ENCODE results near the gene ZBTB24.

The ZBTB24 gene

DNA sequence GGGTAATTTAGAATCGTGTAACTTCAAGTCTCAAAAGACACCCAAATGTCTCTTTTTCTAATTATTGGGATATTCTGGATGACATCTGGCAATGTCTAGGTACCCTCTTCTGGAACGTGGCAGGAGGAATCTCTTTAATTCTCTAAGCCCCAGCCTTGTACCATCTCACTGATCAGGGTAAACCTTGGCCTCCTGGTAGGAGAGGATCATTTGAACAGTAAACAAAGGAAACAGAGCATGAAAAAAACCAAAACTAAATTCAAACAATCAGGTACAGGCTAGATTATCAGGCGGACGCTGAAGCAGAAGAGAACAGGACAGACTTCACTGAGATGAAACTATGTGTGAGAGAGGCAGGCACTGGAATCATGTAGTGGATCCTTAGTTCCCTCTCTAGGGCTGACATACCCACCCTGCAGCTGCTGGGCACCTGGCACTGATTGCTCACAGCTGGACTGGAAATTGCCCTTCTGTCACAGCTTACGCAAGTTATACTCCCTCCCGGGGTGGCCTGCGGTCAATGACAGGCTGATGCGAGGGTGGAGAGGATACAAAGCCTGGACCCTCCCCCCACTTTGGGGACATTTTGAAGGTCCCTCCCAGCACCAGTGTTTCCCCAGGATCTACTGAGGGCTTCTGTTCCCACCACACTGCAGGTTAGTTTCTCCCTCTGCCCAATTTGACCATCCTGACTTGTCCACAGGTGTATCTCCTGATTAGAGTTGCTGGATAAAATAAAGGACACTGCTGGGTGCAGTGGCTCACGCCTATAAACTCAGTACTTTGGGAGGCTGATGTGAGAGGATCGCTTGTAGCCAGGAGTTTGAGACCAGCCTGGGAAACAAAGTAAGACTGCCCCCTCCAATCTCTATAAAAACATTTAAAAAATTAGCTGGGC is 20.6 kb upstream of the ZBTB24 start:
- WGBS (ENCODE audit: insufficient coverage, insufficient read length): no CpG with 5 or more reads among the region's 10 CpGs

DNA sequence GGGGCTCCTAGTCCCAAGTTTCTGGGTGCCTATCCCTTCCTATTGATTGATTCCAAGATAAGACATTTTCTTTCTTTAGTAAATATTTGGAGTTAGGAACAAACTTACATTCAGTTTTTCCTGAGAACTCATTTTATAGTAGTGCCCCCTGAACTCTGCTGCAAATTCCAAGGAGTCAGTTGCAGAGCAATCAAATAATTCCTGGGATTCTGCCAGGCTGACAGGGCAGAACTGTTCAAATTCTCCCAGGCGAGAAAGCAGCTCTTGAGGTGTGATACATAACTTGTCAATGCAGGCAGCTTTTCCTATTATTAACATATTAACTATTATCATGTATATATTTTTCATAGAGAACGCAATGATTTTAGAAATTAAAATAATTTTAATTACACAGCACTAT is 15.9 kb upstream of the ZBTB24 start:
- Histone ChIP-seq H3K36me3 (ENCODE audit: control insufficient read depth, insufficient read depth, low read length) (no peaks in the 10 kb centered on the region), H3K27ac (ENCODE audit: low read length) (no peak overlapping the region), H3K9me3 (ENCODE audit: control insufficient read depth, insufficient read depth, low read length) (no peaks in the 10 kb centered on the region), H3K27me3 (ENCODE audit: control insufficient read depth, insufficient read depth, low read length) (no peaks in the 10 kb centered on the region), H3K4me3 (ENCODE audit: low read length) (no peak overlapping the region), H3K4me1 (ENCODE audit: control insufficient read depth, insufficient read depth, low read length) (peaks cover 3% of the 10 kb centered on the region; the same call in 1 of the 2 replicates)
- WGBS (ENCODE audit: insufficient coverage, insufficient read length): no CpG with 5 or more reads among the region's 2 CpGs
- DNase-seq (ENCODE audit: low read depth, low spot score): no peak

More for the DNA sequence above, 20.6 kb upstream of the ZBTB24 start:
- H3K36me3 ChIP-seq (ENCODE audit: control insufficient read depth, insufficient read depth, low read length): no peaks in the 10 kb centered on the region
- no peak overlapping the region for H3K4me3 ChIP-seq (ENCODE audit: low read length)
- no peaks in the 10 kb centered on the region for H3K27me3 ChIP-seq (ENCODE audit: control insufficient read depth, insufficient read depth, low read length)
- DNase-seq (ENCODE audit: low read depth, low spot score): no peak
- H3K27ac ChIP-seq (ENCODE audit: low read length): no peak overlapping the region
- H3K4me1 ChIP-seq (ENCODE audit: control insufficient read depth, insufficient read depth, low read length): 0 out of 2 replicates have a peak, but pooled peaks cover 1% of the 10 kb centered on the region
- no peaks in the 10 kb centered on the region for H3K9me3 ChIP-seq (ENCODE audit: control insufficient read depth, insufficient read depth, low read length)

GRCh38 chr6:109498052-109498451 is 15.0 kb upstream of the ZBTB24 start:
- Histone ChIP-seq H3K4me3 (ENCODE audit: low read length) (no peak overlapping the region), H3K4me1 (ENCODE audit: control insufficient read depth, insufficient read depth, low read length) (peaks cover 2% of the 10 kb centered on the region; the same call in 1 of the 2 replicates), H3K9me3 (ENCODE audit: control insufficient read depth, insufficient read depth, low read length) (no peaks in the 10 kb centered on the region), H3K36me3 (ENCODE audit: control insufficient read depth, insufficient read depth, low read length) (no peaks in the 10 kb centered on the region), H3K27me3 (ENCODE audit: control insufficient read depth, insufficient read depth, low read length) (no peaks in the 10 kb centered on the region), H3K27ac (ENCODE audit: low read length) (no peak overlapping the region)
- no CpG with 5 or more reads among the region's 4 CpGs for WGBS (ENCODE audit: insufficient coverage, insufficient read length)
- DNase-seq (ENCODE audit: low read depth, low spot score): no peak

DNA sequence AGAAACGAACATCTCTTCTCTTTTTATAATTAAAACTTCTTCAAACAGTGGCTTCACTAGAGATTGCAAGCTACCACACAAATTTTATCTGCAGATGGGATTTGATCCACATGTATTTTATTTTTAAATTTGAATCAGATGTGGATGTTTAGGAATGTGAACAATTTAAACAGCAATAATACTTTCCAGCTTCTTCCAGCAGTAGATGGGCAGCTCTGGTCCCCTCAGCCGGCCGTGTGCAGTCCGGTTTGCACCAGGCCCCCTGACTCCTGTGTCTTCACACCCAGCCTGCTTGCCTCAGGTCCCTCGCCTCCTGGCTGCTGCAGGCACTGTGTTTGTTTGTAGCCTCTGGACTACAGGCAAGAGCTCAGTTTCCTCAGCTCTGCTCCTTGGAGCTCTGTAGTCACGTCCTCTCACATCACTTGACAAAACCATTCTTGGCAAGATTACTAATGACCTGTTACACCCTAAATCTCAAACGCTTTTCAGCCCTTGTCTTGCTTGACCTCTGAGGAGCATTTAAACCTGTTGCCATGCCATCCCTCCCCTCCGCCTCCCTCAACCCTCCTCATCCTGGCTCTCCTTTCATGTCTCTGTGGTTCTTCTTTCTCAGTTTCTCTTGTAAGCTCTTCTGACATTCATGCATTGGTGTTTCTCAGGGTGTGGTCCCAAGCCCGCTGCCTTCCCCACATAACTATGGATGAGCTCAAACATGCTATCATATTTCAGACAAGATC is 13.2 kb upstream of the ZBTB24 start:
- Histone ChIP-seq H3K27ac (ENCODE audit: low read length) (no peak overlapping the region), H3K4me3 (ENCODE audit: low read length) (no peak overlapping the region), H3K4me1 (ENCODE audit: control insufficient read depth, insufficient read depth, low read length) (peaks cover 5% of the 10 kb centered on the region), H3K36me3 (ENCODE audit: control insufficient read depth, insufficient read depth, low read length) (no peaks in the 10 kb centered on the region), H3K9me3 (ENCODE audit: control insufficient read depth, insufficient read depth, low read length) (no peaks in the 10 kb centered on the region), H3K27me3 (ENCODE audit: control insufficient read depth, insufficient read depth, low read length) (no peaks in the 10 kb centered on the region)
- WGBS (ENCODE audit: insufficient coverage, insufficient read length): 100% methylated on average over 1 of the region's 9 CpGs
- DNase-seq (ENCODE audit: low read depth, low spot score): no peak

DNA sequence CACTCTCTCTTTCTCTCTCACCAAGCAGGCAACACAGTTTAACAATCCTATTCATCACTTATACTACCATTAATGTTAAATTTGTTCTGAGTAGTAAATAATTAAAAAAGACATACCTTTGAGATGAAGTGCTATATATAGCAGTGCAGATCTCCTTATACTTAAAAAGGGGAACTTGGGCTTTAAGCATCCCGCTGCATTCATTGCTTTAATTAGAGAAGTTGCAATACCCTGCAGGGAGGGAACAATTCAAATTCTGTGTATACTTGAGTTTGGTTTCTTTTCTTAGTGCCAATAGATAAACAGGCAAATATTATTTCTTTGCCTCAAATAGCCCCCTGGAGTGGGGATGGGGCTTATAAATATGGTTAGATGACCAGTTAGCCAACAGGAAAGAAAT is 10.8 kb upstream of the ZBTB24 start:
- Histone ChIP-seq H3K27me3 (ENCODE audit: control insufficient read depth, insufficient read depth, low read length) (no peaks in the 10 kb centered on the region), H3K4me3 (ENCODE audit: low read length) (no peak overlapping the region), H3K27ac (ENCODE audit: low read length) (no peak overlapping the region), H3K9me3 (ENCODE audit: control insufficient read depth, insufficient read depth, low read length) (no peaks in the 10 kb centered on the region), H3K36me3 (ENCODE audit: control insufficient read depth, insufficient read depth, low read length) (no peaks in the 10 kb centered on the region), H3K4me1 (ENCODE audit: control insufficient read depth, insufficient read depth, low read length) (peaks cover 6% of the 10 kb centered on the region)
- no peak for DNase-seq (ENCODE audit: low read depth, low spot score)
- no CpG with 5 or more reads among the region's 1 CpG for WGBS (ENCODE audit: insufficient coverage, insufficient read length)

DNA sequence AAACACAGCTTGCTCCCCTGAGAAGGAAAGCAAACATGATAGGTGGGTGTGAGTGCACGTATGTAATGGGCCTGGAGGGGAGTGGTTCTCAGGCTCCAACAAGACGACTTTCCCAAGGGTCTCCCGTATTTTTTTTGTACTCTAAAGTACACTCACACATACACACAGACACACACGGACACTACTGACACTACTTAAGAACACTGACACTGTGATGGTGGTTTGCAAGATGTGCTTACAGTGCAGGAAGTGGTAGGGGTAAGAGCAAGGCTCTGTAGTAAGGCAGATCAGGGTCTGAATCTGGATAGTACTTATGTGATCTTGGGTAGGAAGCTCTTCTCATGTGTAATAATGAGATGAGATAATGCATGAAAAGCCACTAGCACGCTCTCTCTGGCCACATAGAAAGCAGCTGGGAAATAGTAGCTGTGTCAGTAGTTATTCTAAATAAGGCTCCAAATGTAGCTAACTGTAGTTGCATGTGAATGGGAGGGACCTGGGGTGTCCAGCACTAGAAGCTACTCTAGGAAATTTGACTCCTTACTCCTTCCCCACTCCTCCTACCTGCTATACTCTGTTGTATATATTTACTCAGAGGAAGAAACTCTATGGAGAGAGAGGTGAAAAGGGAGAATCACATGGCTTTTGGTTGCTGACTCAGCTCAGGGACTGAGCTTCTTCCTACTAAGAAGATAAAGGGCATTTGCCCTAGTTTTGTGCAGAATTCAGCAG is 8.4 kb upstream of the ZBTB24 start:
- WGBS (ENCODE audit: insufficient coverage, insufficient read length): no CpG with 5 or more reads among the region's 5 CpGs
- Histone ChIP-seq H3K36me3 (ENCODE audit: control insufficient read depth, insufficient read depth, low read length) (no peaks in the 10 kb centered on the region), H3K27ac (ENCODE audit: low read length) (no peak overlapping the region), H3K4me3 (ENCODE audit: low read length) (no peak overlapping the region), H3K27me3 (ENCODE audit: control insufficient read depth, insufficient read depth, low read length) (no peaks in the 10 kb centered on the region), H3K4me1 (ENCODE audit: control insufficient read depth, insufficient read depth, low read length) (peaks cover 4% of the 10 kb centered on the region; the same call in 1 of the 2 replicates), H3K9me3 (ENCODE audit: control insufficient read depth, insufficient read depth, low read length) (no peaks in the 10 kb centered on the region)
- DNase-seq (ENCODE audit: low read depth, low spot score): no peak

GRCh38 chr6:109490713-109491112 is 7.7 kb upstream of the ZBTB24 start:
- peaks cover 4% of the 10 kb centered on the region; the same call in 1 of the 2 replicates for H3K4me1 ChIP-seq (ENCODE audit: control insufficient read depth, insufficient read depth, low read length)
- no peaks in the 10 kb centered on the region for H3K9me3 ChIP-seq (ENCODE audit: control insufficient read depth, insufficient read depth, low read length)
- no peak overlapping the region for H3K27ac ChIP-seq (ENCODE audit: low read length)
- no peaks in the 10 kb centered on the region for H3K27me3 ChIP-seq (ENCODE audit: control insufficient read depth, insufficient read depth, low read length)
- H3K36me3 ChIP-seq (ENCODE audit: control insufficient read depth, insufficient read depth, low read length): no peaks in the 10 kb centered on the region
- no CpG with 5 or more reads among the region's 2 CpGs for WGBS (ENCODE audit: insufficient coverage, insufficient read length)
- DNase-seq (ENCODE audit: low read depth, low spot score): no peak
- H3K4me3 ChIP-seq (ENCODE audit: low read length): no peak overlapping the region

GRCh38 chr6:109488001-109488400 is 5.0 kb upstream of the ZBTB24 start:
- no peaks in the 10 kb centered on the region for H3K27me3 ChIP-seq (ENCODE audit: control insufficient read depth, insufficient read depth, low read length)
- no peak overlapping the region for H3K27ac ChIP-seq (ENCODE audit: low read length)
- H3K36me3 ChIP-seq (ENCODE audit: control insufficient read depth, insufficient read depth, low read length): no peaks in the 10 kb centered on the region
- DNase-seq (ENCODE audit: low read depth, low spot score): no peak
- no peaks in the 10 kb centered on the region for H3K9me3 ChIP-seq (ENCODE audit: control insufficient read depth, insufficient read depth, low read length)
- peaks cover 6% of the 10 kb centered on the region; the same call in 1 of the 2 replicates for H3K4me1 ChIP-seq (ENCODE audit: control insufficient read depth, insufficient read depth, low read length)
- no peak overlapping the region for H3K4me3 ChIP-seq (ENCODE audit: low read length)

- no CpG with 5 or more reads among the region's 1 CpG for WGBS (ENCODE audit: insufficient coverage, insufficient read length)
- no peak overlapping the region for H3K27ac ChIP-seq (ENCODE audit: low read length)
- no peak overlapping the region for H3K4me3 ChIP-seq (ENCODE audit: low read length)
Measured at GRCh38 chr6:109486068-109486467, 3.0 kb upstream of the ZBTB24 start.

GRCh38 chr6:109485266-109485935 is 2.4 kb upstream of the ZBTB24 start:
- Histone ChIP-seq H3K36me3 (ENCODE audit: control insufficient read depth, insufficient read depth, low read length) (no peaks in the 10 kb centered on the region; the same call in 1 of the 2 replicates), H3K27ac (ENCODE audit: low read length) (no peak overlapping the region), H3K9me3 (ENCODE audit: control insufficient read depth, insufficient read depth, low read length) (no peaks in the 10 kb centered on the region), H3K27me3 (ENCODE audit: control insufficient read depth, insufficient read depth, low read length) (no peaks in the 10 kb centered on the region), H3K4me3 (ENCODE audit: low read length) (no peak overlapping the region), H3K4me1 (ENCODE audit: control insufficient read depth, insufficient read depth, low read length) (peaks cover 6% of the 10 kb centered on the region; the same call in 1 of the 2 replicates)
- no peak for DNase-seq (ENCODE audit: low read depth, low spot score)
- no CpG with 5 or more reads among the region's 3 CpGs for WGBS (ENCODE audit: insufficient coverage, insufficient read length)

More at GRCh38 chr6:109486068-109486467, 3.0 kb upstream of the ZBTB24 start:
- DNase-seq (ENCODE audit: low read depth, low spot score): no peak
- no peaks in the 10 kb centered on the region for H3K9me3 ChIP-seq (ENCODE audit: control insufficient read depth, insufficient read depth, low read length)
- H3K4me1 ChIP-seq (ENCODE audit: control insufficient read depth, insufficient read depth, low read length): peaks cover 7% of the 10 kb centered on the region; the same call in 1 of the 2 replicates
- H3K36me3 ChIP-seq (ENCODE audit: control insufficient read depth, insufficient read depth, low read length): no peaks in the 10 kb centered on the region; the same call in 1 of the 2 replicates
- H3K27me3 ChIP-seq (ENCODE audit: control insufficient read depth, insufficient read depth, low read length): no peaks in the 10 kb centered on the region

Measured in iPS DF 6.9 (cell line).